BLaER1 treated with 17β-estradiol and CSF1 and Interleukin-3, amounts not matched to agents 10 nM and 100 nM (cell line): ENCODE data around the gene MUC15.
A peak's percentile ranks its signal among the peaks of the same experiment; 100 is the strongest.

Experiments used
- H3K27ac ChIP-seq, 11 experiments: shearing (Covaris generic); formaldehyde crosslinking; 2 replicates each; pipeline ENCODE4 v1.8.1; 2022
- H3K27me3 ChIP-seq, 11 experiments: shearing (Covaris generic); formaldehyde crosslinking; 2 replicates each; pipeline ENCODE4 v1.8.1; 2022
- H3K36me3 ChIP-seq, 11 experiments: shearing (Covaris generic); formaldehyde crosslinking; 2 replicates each; pipeline ENCODE4 v1.8.1; 2022
- H3K4me1 ChIP-seq, 10 experiments: shearing (Covaris generic); formaldehyde crosslinking; 2 replicates each; pipeline ENCODE4 v1.8.1; 2022
- H3K4me2 ChIP-seq, 11 experiments: shearing (Covaris generic); formaldehyde crosslinking; 2 replicates each; pipeline ENCODE4 v1.8.1; 2022
- H3K4me3 ChIP-seq, 10 experiments: shearing (Covaris generic); formaldehyde crosslinking; 2 replicates each; pipeline ENCODE4 v1.8.1; 2022
- H3K9ac ChIP-seq, 11 experiments: shearing (Covaris generic); formaldehyde crosslinking; 2 replicates each; pipeline ENCODE4 v1.8.1; 2022
- H3K9me3 ChIP-seq, 11 experiments: shearing (Covaris generic); formaldehyde crosslinking; replicated peaks in 1 of 11; 2 replicates each; pipeline ENCODE4 v1.8.1; 2022
- H4K20me1 ChIP-seq, 11 experiments: shearing (Covaris generic); formaldehyde crosslinking; 2 replicates each; pipeline ENCODE4 v1.8.1; 2022
- Cebpa-rat ChIP-seq, 11 experiments: shearing (Covaris generic); IDR thresholded peaks; 2 replicates each; pipeline ENCODE4 v1.8.1; 2022

The MUC15 gene

GRCh38 chr11:26578998-26579661, 7.1 kb upstream of the MUC15 start:
- Histone ChIP-seq H3K9me3 (no peaks in the 10 kb centered on the region), H3K4me1 (no peaks in the 10 kb centered on the region), H3K27me3 (no peaks in the 10 kb centered on the region), H3K36me3 (no peaks in the 10 kb centered on the region), H3K27ac (no peak overlapping the region), H3K9ac (no peak overlapping the region), H4K20me1 (no peaks in the 10 kb centered on the region), H3K4me2 (no peak overlapping the region), H3K4me3 (no peak overlapping the region)
- TF ChIP-seq Cebpa-rat (IDR thresholded peaks at IDR 0.05) = no peak

- H3K4me3 ChIP-seq = no peak overlapping the region
- H3K4me1 ChIP-seq = no peaks in the 10 kb centered on the region
- no peak overlapping the region for H3K9ac ChIP-seq
- no peaks in the 10 kb centered on the region for H4K20me1 ChIP-seq
- H3K9me3 ChIP-seq = no peaks in the 10 kb centered on the region
- H3K27me3 ChIP-seq = no peaks in the 10 kb centered on the region
- no peak overlapping the region for H3K4me2 ChIP-seq
- no peak for TF ChIP-seq Cebpa-rat (IDR thresholded peaks at IDR 0.05)
- no peaks in the 10 kb centered on the region for H3K36me3 ChIP-seq
- H3K27ac ChIP-seq = no peak overlapping the region
Observed at GRCh38 chr11:26575946-26576345, 3.9 kb upstream of the MUC15 start.

GRCh38 chr11:26573896-26574295, 1.8 kb upstream of the MUC15 start:
- Histone ChIP-seq H3K9me3 (no peaks in the 10 kb centered on the region), H3K4me2 (no peak overlapping the region), H3K4me3 (no peak overlapping the region), H3K27me3 (no peaks in the 10 kb centered on the region), H3K9ac (no peak overlapping the region), H3K36me3 (no peaks in the 10 kb centered on the region), H3K27ac (no peak overlapping the region), H4K20me1 (no peaks in the 10 kb centered on the region), H3K4me1 (no peaks in the 10 kb centered on the region)
- no peak for TF ChIP-seq Cebpa-rat (IDR thresholded peaks at IDR 0.05)

GRCh38 chr11:26572770-26573402, 823 bp upstream of the MUC15 start:
- Histone ChIP-seq H3K27me3 (no peaks in the 10 kb centered on the region), H3K9ac (no peak overlapping the region), H3K27ac (no peak overlapping the region), H3K4me2 (no peak overlapping the region), H3K9me3 (no peaks in the 10 kb centered on the region), H3K4me1 (no peaks in the 10 kb centered on the region), H3K36me3 (no peaks in the 10 kb centered on the region), H4K20me1 (no peaks in the 10 kb centered on the region), H3K4me3 (no peak overlapping the region)
- TF ChIP-seq Cebpa-rat (IDR thresholded peaks at IDR 0.05) = no peak

GRCh38 chr11:26569646-26570045, 2.4 kb downstream of the MUC15 start:
- Histone ChIP-seq H3K36me3 (no peaks in the 10 kb centered on the region), H3K4me3 (no peak overlapping the region), H3K9ac (no peak overlapping the region), H3K4me2 (no peak overlapping the region), H3K27me3 (no peaks in the 10 kb centered on the region), H3K4me1 (no peaks in the 10 kb centered on the region), H3K9me3 (no peaks in the 10 kb centered on the region), H4K20me1 (no peaks in the 10 kb centered on the region), H3K27ac (no peak overlapping the region)
- no peak for TF ChIP-seq Cebpa-rat (IDR thresholded peaks at IDR 0.05)

- Histone ChIP-seq H3K4me3 (no peak overlapping the region), H3K27me3 (no peaks in the 10 kb centered on the region), H3K27ac (peak overlapping the region in 1 of 11 experiments; percentile 8; a peak in 1 of 22 replicates), H3K4me2 (peak overlapping the region in 7 of 11 experiments; percentile 10 to 49 (median 37); a peak in 11 of 22 replicates), H3K9ac (no peak overlapping the region), H3K4me1 (peaks cover 0 to 17% (median 8%) of the 10 kb centered on the region in 10 experiments; a peak in 9 of 20 replicates), H3K9me3 (no peaks in the 10 kb centered on the region), H3K36me3 (no peaks in the 10 kb centered on the region), H4K20me1 (no peaks in the 10 kb centered on the region)
- no peak for TF ChIP-seq Cebpa-rat (IDR thresholded peaks at IDR 0.05)
Observed at GRCh38 chr11:26558190-26558589, 13.9 kb downstream of the MUC15 start.

- H3K4me3 ChIP-seq = no peak overlapping the region
- H3K4me1 ChIP-seq = peaks cover 0 to 17% (median 8%) of the 10 kb centered on the region in 10 experiments; a peak in 9 of 20 replicates
- H3K36me3 ChIP-seq = no peaks in the 10 kb centered on the region
- peak overlapping the region in 7 of 11 experiments; percentile 10 to 49 (median 37); a peak in 9 of 22 replicates for H3K4me2 ChIP-seq
- H3K27ac ChIP-seq = peak overlapping the region in 1 of 11 experiments; percentile 8; a peak in 1 of 22 replicates
- TF ChIP-seq Cebpa-rat (IDR thresholded peaks at IDR 0.05) = no peak
- no peak overlapping the region for H3K9ac ChIP-seq
- H3K9me3 ChIP-seq = no peaks in the 10 kb centered on the region
- H3K27me3 ChIP-seq = no peaks in the 10 kb centered on the region
- H4K20me1 ChIP-seq = no peaks in the 10 kb centered on the region
Observed at GRCh38 chr11:26557666-26558065, 14.4 kb downstream of the MUC15 start.

GRCh38 chr11:26556582-26556981, 15.5 kb downstream of the MUC15 start:
- Histone ChIP-seq H3K9ac (no peak overlapping the region), H3K9me3 (no peaks in the 10 kb centered on the region), H3K4me1 (peaks cover 0 to 17% (median 8%) of the 10 kb centered on the region in 10 experiments; a peak in 9 of 20 replicates), H3K4me2 (no peak overlapping the region), H3K27ac (no peak overlapping the region), H3K4me3 (no peak overlapping the region), H3K27me3 (no peaks in the 10 kb centered on the region), H4K20me1 (no peaks in the 10 kb centered on the region), H3K36me3 (no peaks in the 10 kb centered on the region)
- TF ChIP-seq Cebpa-rat (IDR thresholded peaks at IDR 0.05) = no peak

GRCh38 chr11:26554455-26554854, 17.6 kb downstream of the MUC15 start:
- H3K36me3 ChIP-seq = no peaks in the 10 kb centered on the region
- H3K9me3 ChIP-seq = no peaks in the 10 kb centered on the region
- H4K20me1 ChIP-seq = no peaks in the 10 kb centered on the region
- H3K9ac ChIP-seq = no peak overlapping the region
- H3K4me3 ChIP-seq = no peak overlapping the region
- H3K4me1 ChIP-seq = peaks cover 0 to 17% (median 8%) of the 10 kb centered on the region in 10 experiments; a peak in 9 of 20 replicates
- no peak overlapping the region for H3K27ac ChIP-seq
- no peak for TF ChIP-seq Cebpa-rat (IDR thresholded peaks at IDR 0.05)
- no peaks in the 10 kb centered on the region for H3K27me3 ChIP-seq
- no peak overlapping the region for H3K4me2 ChIP-seq

- H3K9ac ChIP-seq = no peak overlapping the region
Observed at GRCh38 chr11:26553182-26553581, 18.9 kb downstream of the MUC15 start.

More at GRCh38 chr11:26553182-26553581, 18.9 kb downstream of the MUC15 start:
- no peak overlapping the region for H3K4me2 ChIP-seq
- no peaks in the 10 kb centered on the region for H4K20me1 ChIP-seq
- no peak overlapping the region for H3K4me3 ChIP-seq
- H3K9me3 ChIP-seq = no peaks in the 10 kb centered on the region
- H3K4me1 ChIP-seq = peaks cover 0 to 11% (median 5%) of the 10 kb centered on the region in 10 experiments; a peak in 9 of 20 replicates
- H3K27ac ChIP-seq = no peak overlapping the region
- no peak for TF ChIP-seq Cebpa-rat (IDR thresholded peaks at IDR 0.05)
- no peaks in the 10 kb centered on the region for H3K27me3 ChIP-seq
- H3K36me3 ChIP-seq = no peaks in the 10 kb centered on the region
